A549 (cell line): ENCODE results near the gene FAM20C. TPM values are rescaled to one million over a fixed set of nuclear protein-coding genes. Genes with fewer than 3 reads are reported as not detected.

Experiments
- ATAC-seq, 2 experiments: fragments of 200-7000 bp in 1 of 2; fragments of >200 bp in 1 of 2; cut with Nextera tagmentation in 1 of 2; cut with Tn5 transposase in 1 of 2; 3 replicates each; pipeline versions ENCODE4 v1.8.0 to v1.9.1; 2018 to 2020; ENCODE audit warnings: mild to moderate bottlenecking in 1 of 2, moderate library complexity in 1 of 2
- CTCF ChIA-PET: fragments of 300-600 bp; sonication (Branson Sonifier 250); formaldehyde crosslinking; extraction: SDS; loops from one replicate; lab custom pipeline; 2021; ENCODE audit warnings: antibody characterized with exemption, inconsistent platforms; lab: Yijun Ruan, JAX
- POLR2A ChIA-PET: fragments of 350-600 bp; formaldehyde crosslinking; extraction: SDS; loops from one replicate; lab custom pipeline; 2021; ENCODE audit warnings: antibody characterized with exemption, inconsistent platforms; lab: Yijun Ruan, JAX
- DNase-seq, 2 experiments: peaks; one replicate each; pipeline versions ENCODE4 v3.0.0 to v3.0.0-alpha.2; 2011 to 2016; ENCODE audit warnings: low read depth in 1 of 2, low spot score in 1 of 2
- FAIRE-seq: peaks from 2 replicates; lab custom pipeline; 2011; peaks lifted over from hg19 to GRCh38; lab: Jason Lieb, UNC
- H3K27ac ChIP-seq, 2 experiments: fragments of >200 bp; sonication (Bioruptor Twin); formaldehyde crosslinking; 3 replicates each; pipeline ENCODE4 v1.5.1; 2016 to 2017
- H3K4me1 ChIP-seq: fragments of >200 bp; sonication (Bioruptor Twin); formaldehyde crosslinking; 3 replicates; pipeline ENCODE4 v1.6.1; 2016
- H3K4me2 ChIP-seq: fragments of >200 bp; sonication (Bioruptor Twin); formaldehyde crosslinking; 3 replicates; pipeline ENCODE4 v1.6.1; 2016
- H3K4me3 ChIP-seq: fragments of >200 bp; sonication (Bioruptor Twin); formaldehyde crosslinking; 3 replicates; pipeline ENCODE4 v1.5.1; 2016
- H3K9me3 ChIP-seq: fragments of >200 bp; sonication (Bioruptor Twin); formaldehyde crosslinking; 3 replicates; pipeline ENCODE4 v1.6.1; 2016
- CBX2 ChIP-seq: fragments of 200-600 bp; sonication (generic); IDR thresholded peaks from 2 replicates; pipeline ENCODE4 v1.6.1; 2016; ENCODE audit warnings: low read depth, mild to moderate bottlenecking, borderline replicate concordance
- CHD2 ChIP-seq: fragments of 150-350 bp; IDR thresholded peaks from 2 replicates; pipeline ENCODE4 v1.6.1; 2014; ENCODE audit warnings: low read length; ENCODE audit not compliant: partially characterized antibody
- CHD4 ChIP-seq: fragments of 200-600 bp; sonication (generic); IDR thresholded peaks from 2 replicates; pipeline ENCODE4 v1.6.1; 2016; ENCODE audit warnings: antibody characterized with exemption, mild to moderate bottlenecking, borderline replicate concordance
- FOSB ChIP-seq: fragments of 250-450 bp; sonication (Bioruptor Pico); IDR thresholded peaks from 2 replicates; pipeline ENCODE4 v1.5.0; 2020; ENCODE audit warnings: mild to moderate bottlenecking, moderate library complexity
- HDAC2 ChIP-seq: fragments of 200-600 bp; sonication (generic); IDR thresholded peaks from 2 replicates; pipeline ENCODE4 v1.6.1; 2016
- HOXA7 ChIP-seq: fragments of 250-450 bp; sonication (Bioruptor Pico); IDR thresholded peaks from 2 replicates; pipeline ENCODE4 v1.5.0; 2020; ENCODE audit warnings: mild to moderate bottlenecking, moderate library complexity
- HOXB13 ChIP-seq: fragments of 250-450 bp; sonication (Bioruptor Pico); IDR thresholded peaks from 2 replicates; pipeline ENCODE4 v1.5.0; 2020; ENCODE audit warnings: low read depth, mild to moderate bottlenecking, moderate library complexity
- HOXB5 ChIP-seq: fragments of 250-450 bp; sonication (Bioruptor Pico); IDR thresholded peaks from 2 replicates; pipeline ENCODE4 v1.5.0; 2020; ENCODE audit warnings: mild to moderate bottlenecking, moderate library complexity
- JUNB ChIP-seq: fragments of >200 bp; sonication (Bioruptor Twin); formaldehyde crosslinking; IDR thresholded peaks from 2 replicates; pipeline ENCODE4 v1.6.1; 2016
- MAFK ChIP-seq: fragments of 450-650 bp; IDR thresholded peaks from 2 replicates; pipeline ENCODE4 v1.6.1; 2014; ENCODE audit not compliant: partially characterized antibody
- NFE2L2 ChIP-seq: fragments of 150-350 bp; conservative IDR thresholded peaks from 2 replicates; pipeline ENCODE4 v1.6.1; 2014; ENCODE audit warnings: low read length
- POLR2A ChIP-seq: IDR thresholded peaks from 2 replicates; pipeline ENCODE4 v1.6.1; 2012; ENCODE audit warnings: mild to moderate bottlenecking, low read length
- RARB ChIP-seq: fragments of 250-450 bp; sonication (Bioruptor Pico); IDR thresholded peaks from 2 replicates; pipeline ENCODE4 v1.8.0; 2021; ENCODE audit warnings: mild to moderate bottlenecking, moderate library complexity
- RCOR1 ChIP-seq: fragments of 150-350 bp; IDR thresholded peaks from 2 replicates; pipeline ENCODE4 v1.6.1; 2014; ENCODE audit warnings: antibody characterized with exemption, low read length, low read depth
- RNF2 ChIP-seq: fragments of 200-600 bp; sonication (generic); IDR thresholded peaks from 2 replicates; pipeline ENCODE4 v1.6.1; 2016; ENCODE audit warnings: low read depth, mild to moderate bottlenecking, antibody characterized with exemption, moderate library complexity, borderline replicate concordance
- SREBF2 ChIP-seq: fragments of 450-650 bp; IDR thresholded peaks from 2 replicates; pipeline ENCODE4 v1.6.1; 2014; ENCODE audit warnings: mild to moderate bottlenecking, moderate library complexity
- ZC3H11A ChIP-seq: fragments of 450-650 bp; IDR thresholded peaks from 2 replicates; pipeline ENCODE4 v1.6.1; 2014; ENCODE audit warnings: antibody characterized with exemption, mild to moderate bottlenecking
- ZNF302 ChIP-seq: fragments of 250-450 bp; sonication (Bioruptor Pico); IDR thresholded peaks from 2 replicates; pipeline ENCODE4 v1.9.0; 2021; ENCODE audit warnings: inconsistent platforms, mild to moderate bottlenecking, moderate library complexity
- ZSCAN20 ChIP-seq: fragments of 250-450 bp; sonication (Bioruptor Pico); IDR thresholded peaks from 2 replicates; pipeline ENCODE4 v1.8.0; 2022; ENCODE audit warnings: mild to moderate bottlenecking, moderate library complexity
- WGBS: methylation state at CpG from one replicate; pipeline ENCODE4 v1.1.6; 2017; ENCODE audit errors: missing lambda C conversion rate; 5-methylcytosine and 5-hydroxymethylcytosine counted together
- polyA plus RNA-seq, 4 experiments: library from polyadenylated mRNA; depleted of rRNA in 3 of 4; stranded (reverse); fragments of >200 nt; fragmentation: RNase III in 1 of 4; extraction: RNeasy Plus Mini Kit Qiagen cat#74134 plus additional on column Dnase treatment in 1 of 4; gene quantifications; 2 replicates in 3 of 4; 3 replicates in 1 of 4; pipeline ENCODE4 v1.2.3, GENCODE V29; 2011 to 2017
- TF ChIP-seq, protein P1 (sequence below): IDR thresholded peaks from 2 replicates; pipeline ENCODE4 v1.6.1; 2012
- TF ChIP-seq, protein P2 (sequence below): fragments of >200 bp; sonication (Bioruptor Twin); formaldehyde crosslinking; IDR thresholded peaks from 2 replicates; pipeline ENCODE4 v1.6.1; 2016
- TF ChIP-seq, protein P3 (sequence below): fragments of 450-650 bp; IDR thresholded peaks from 2 replicates; pipeline ENCODE4 v1.6.1; 2014; ENCODE audit warnings: antibody characterized with exemption
- TF ChIP-seq, protein P4 (sequence below): IDR thresholded peaks from 2 replicates; pipeline ENCODE4 v1.6.1; 2012; ENCODE audit warnings: low read depth, borderline replicate concordance
- TF ChIP-seq, protein P5 (sequence below): fragments of 150-350 bp; IDR thresholded peaks from 2 replicates; pipeline ENCODE4 v1.6.1; 2014; ENCODE audit warnings: low read depth, mild to moderate bottlenecking, low read length
- TF ChIP-seq, protein P6 (sequence below): fragments of >200 bp; sonication (Bioruptor Twin); formaldehyde crosslinking; IDR thresholded peaks from 3 replicates; pipeline ENCODE4 v1.5.1; 2016
- TF ChIP-seq, protein P7 (sequence below): fragments of 250-450 bp; sonication (Bioruptor Pico); IDR thresholded peaks from 2 replicates; pipeline ENCODE4 v1.5.0; 2021; ENCODE audit warnings: mild to moderate bottlenecking, moderate library complexity, borderline replicate concordance

Gene FAM20C
- polyA plus RNA-seq, 2 of the 4 experiments (the other 2 are of a cell fraction) = 5.6 to 20.3 TPM

DNA sequence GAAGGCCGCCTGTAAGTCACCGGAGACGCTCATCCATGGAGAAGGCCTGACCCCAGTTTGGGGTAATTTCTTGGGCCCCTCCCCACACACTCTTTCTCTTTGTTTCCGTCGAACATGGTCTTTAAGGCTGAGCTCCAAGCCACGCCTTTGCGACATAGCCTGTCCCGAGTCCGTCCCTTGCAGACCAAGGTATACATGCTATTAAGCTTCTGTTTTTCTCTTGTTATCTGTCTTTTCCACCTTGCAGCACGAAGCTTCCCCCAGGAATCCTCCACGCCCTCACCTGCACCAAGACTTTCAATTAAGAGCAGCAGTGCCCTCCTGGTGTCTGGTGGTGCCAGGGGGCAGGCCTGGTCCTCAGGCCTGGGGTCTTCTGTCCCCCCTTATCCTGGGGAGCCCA is 4.2 kb upstream of the FAM20C start:
- H3K27ac ChIP-seq = no peak overlapping the region
- H3K4me2 ChIP-seq = no peak overlapping the region
- POLR2A ChIA-PET = no interaction called here
- ATAC-seq = no peak
- WGBS = 87% methylated on average over 11 of the region's 11 CpGs
- DNase-seq = no peak
- H3K4me3 ChIP-seq = no peak overlapping the region
- no peak for FAIRE-seq
- no peaks in the 10 kb centered on the region for H3K9me3 ChIP-seq
- CTCF ChIA-PET = interaction anchor here (1.5 kb wide), 1 partner anchor 124 kb away, joined by 3 read pairs; no protein-coding TSS in a partner anchor
- no peak for TF ChIP-seq ZC3H11A
- TF ChIP-seq CBX2 = no peak
- TF ChIP-seq ZNF302 (CRISPR knock-in tag) = no peak
- no peak for TF ChIP-seq SREBF2
- TF ChIP-seq MAFK = no peak
- no peak for TF ChIP-seq RNF2
- no peak for TF ChIP-seq HDAC2
- TF ChIP-seq RCOR1 = no peak
- TF ChIP-seq HOXA7 (CRISPR knock-in tag) = no peak
- TF ChIP-seq HOXB13 (CRISPR knock-in tag) = no peak
- TF ChIP-seq JUNB = no peak
- TF ChIP-seq, protein P1, sequence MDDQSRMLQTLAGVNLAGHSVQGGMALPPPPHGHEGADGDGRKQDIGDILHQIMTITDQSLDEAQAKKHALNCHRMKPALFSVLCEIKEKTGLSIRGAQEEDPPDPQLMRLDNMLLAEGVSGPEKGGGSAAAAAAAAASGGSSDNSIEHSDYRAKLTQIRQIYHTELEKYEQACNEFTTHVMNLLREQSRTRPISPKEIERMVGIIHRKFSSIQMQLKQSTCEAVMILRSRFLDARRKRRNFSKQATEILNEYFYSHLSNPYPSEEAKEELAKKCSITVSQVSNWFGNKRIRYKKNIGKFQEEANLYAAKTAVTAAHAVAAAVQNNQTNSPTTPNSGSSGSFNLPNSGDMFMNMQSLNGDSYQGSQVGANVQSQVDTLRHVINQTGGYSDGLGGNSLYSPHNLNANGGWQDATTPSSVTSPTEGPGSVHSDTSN = no peak
- TF ChIP-seq CHD2 = no peak
- TF ChIP-seq, protein P2, sequence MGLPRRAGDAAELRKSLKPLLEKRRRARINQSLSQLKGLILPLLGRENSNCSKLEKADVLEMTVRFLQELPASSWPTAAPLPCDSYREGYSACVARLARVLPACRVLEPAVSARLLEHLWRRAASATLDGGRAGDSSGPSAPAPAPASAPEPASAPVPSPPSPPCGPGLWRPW = no peak
- no peak for TF ChIP-seq NFE2L2
- peaks cover 6% of the 10 kb centered on the region; the same call in 2 of the 3 replicates for H3K4me1 ChIP-seq

DNA sequence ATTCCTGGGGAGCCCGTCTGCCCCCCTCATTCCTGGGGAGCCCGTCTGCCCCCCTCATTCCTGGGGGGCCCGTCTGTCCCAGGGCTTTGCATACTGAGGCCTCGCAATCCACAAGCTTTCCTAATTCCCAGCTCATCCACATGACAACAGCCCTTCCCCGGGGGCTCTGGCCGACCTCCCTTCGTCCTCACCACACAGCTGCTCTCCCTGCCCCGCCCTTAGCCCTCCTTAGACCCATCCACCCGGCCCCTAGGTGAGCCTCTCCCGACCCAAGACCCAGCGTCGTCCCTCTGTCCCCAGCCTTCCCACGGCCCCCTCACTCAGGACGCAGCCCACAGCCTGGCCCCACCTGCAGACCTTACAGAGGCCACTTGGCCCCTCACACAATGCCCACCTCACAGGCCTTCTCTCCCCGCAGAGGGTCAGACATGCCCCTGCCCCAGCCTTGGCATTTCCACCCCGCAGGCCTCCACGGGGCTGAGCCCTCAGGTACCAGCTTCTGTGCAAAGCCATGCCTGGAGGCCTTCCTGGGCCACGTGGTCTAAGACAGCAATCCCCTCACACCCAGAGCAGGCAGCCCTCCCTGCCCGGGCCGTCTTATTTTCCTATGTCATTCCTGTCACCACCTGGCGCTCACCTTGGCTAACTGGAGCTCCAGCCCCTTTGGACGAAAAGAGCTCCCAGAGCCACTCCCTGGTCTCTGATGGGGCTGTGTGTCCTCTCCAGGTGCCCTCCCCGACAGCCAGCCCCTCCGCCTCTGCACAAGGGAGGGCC is 3.5 kb upstream of the FAM20C start:
- POLR2A ChIA-PET = no interaction called here
- Histone ChIP-seq H3K27ac (no peak overlapping the region), H3K4me3 (no peak overlapping the region), H3K9me3 (no peaks in the 10 kb centered on the region), H3K4me1 (peaks cover 8% of the 10 kb centered on the region; the same call in 2 of the 3 replicates), H3K4me2 (no peak overlapping the region)
- WGBS = 83% methylated on average over 23 of the region's 24 CpGs
- FAIRE-seq (no peak), ATAC-seq (no peak), DNase-seq (no peak)
- CTCF ChIA-PET = interaction anchor here (1.5 kb wide), 1 partner anchor 125 kb away, joined by 3 read pairs; no protein-coding TSS in a partner anchor
- TF ChIP-seq POLR2A (no peak), HDAC2 (no peak), ZSCAN20 (no peak), RARB (CRISPR knock-in tag) (no peak), FOSB (CRISPR knock-in tag) (no peak), HOXB13 (CRISPR knock-in tag) (no peak)
- TF ChIP-seq, protein P3, sequence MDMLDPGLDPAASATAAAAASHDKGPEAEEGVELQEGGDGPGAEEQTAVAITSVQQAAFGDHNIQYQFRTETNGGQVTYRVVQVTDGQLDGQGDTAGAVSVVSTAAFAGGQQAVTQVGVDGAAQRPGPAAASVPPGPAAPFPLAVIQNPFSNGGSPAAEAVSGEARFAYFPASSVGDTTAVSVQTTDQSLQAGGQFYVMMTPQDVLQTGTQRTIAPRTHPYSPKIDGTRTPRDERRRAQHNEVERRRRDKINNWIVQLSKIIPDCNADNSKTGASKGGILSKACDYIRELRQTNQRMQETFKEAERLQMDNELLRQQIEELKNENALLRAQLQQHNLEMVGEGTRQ = no peak
- TF ChIP-seq, protein P4, sequence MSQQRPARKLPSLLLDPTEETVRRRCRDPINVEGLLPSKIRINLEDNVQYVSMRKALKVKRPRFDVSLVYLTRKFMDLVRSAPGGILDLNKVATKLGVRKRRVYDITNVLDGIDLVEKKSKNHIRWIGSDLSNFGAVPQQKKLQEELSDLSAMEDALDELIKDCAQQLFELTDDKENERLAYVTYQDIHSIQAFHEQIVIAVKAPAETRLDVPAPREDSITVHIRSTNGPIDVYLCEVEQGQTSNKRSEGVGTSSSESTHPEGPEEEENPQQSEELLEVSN = no peak

DNA sequence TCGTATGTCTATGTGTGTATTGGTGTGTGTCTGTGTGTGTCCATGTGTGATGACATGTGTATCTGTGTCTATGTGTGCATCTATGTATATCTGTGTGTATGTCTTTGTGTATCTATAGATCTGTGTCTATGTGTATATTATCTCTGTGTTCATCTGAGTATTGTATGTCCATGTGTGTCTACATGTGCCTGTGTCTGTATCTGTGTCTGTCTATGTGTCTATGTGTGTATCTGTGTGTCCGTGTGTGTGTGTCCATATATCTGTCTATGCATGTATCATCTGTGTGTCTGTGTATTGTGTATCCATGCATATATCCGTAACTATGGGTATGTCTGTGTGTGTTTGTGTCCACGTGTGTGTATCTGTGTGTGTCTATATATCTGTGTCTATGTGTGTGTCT is 2.7 kb upstream of the FAM20C start:
- Histone ChIP-seq H3K4me1 (peaks cover 16% of the 10 kb centered on the region), H3K27ac (no peak overlapping the region), H3K4me3 (no peak overlapping the region), H3K9me3 (no peaks in the 10 kb centered on the region), H3K4me2 (no peak overlapping the region)
- FAIRE-seq = no peak
- 89% methylated on average over 4 of the region's 4 CpGs for WGBS
- CTCF ChIA-PET = interaction anchor here (1.5 kb wide), 1 partner anchor 125 kb away, joined by 3 read pairs; no protein-coding TSS in a partner anchor
- DNase-seq = no peak
- no peak for ATAC-seq
- POLR2A ChIA-PET = no interaction called here
- TF ChIP-seq, protein P5, sequence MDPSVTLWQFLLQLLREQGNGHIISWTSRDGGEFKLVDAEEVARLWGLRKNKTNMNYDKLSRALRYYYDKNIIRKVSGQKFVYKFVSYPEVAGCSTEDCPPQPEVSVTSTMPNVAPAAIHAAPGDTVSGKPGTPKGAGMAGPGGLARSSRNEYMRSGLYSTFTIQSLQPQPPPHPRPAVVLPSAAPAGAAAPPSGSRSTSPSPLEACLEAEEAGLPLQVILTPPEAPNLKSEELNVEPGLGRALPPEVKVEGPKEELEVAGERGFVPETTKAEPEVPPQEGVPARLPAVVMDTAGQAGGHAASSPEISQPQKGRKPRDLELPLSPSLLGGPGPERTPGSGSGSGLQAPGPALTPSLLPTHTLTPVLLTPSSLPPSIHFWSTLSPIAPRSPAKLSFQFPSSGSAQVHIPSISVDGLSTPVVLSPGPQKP = no peak
- TF ChIP-seq, protein P6, sequence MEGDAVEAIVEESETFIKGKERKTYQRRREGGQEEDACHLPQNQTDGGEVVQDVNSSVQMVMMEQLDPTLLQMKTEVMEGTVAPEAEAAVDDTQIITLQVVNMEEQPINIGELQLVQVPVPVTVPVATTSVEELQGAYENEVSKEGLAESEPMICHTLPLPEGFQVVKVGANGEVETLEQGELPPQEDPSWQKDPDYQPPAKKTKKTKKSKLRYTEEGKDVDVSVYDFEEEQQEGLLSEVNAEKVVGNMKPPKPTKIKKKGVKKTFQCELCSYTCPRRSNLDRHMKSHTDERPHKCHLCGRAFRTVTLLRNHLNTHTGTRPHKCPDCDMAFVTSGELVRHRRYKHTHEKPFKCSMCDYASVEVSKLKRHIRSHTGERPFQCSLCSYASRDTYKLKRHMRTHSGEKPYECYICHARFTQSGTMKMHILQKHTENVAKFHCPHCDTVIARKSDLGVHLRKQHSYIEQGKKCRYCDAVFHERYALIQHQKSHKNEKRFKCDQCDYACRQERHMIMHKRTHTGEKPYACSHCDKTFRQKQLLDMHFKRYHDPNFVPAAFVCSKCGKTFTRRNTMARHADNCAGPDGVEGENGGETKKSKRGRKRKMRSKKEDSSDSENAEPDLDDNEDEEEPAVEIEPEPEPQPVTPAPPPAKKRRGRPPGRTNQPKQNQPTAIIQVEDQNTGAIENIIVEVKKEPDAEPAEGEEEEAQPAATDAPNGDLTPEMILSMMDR = no peak
- TF ChIP-seq RNF2 (no peak), ZNF302 (CRISPR knock-in tag) (no peak), CHD4 (no peak), RARB (CRISPR knock-in tag) (no peak), HOXB5 (CRISPR knock-in tag) (no peak)
- TF ChIP-seq, protein P7, sequence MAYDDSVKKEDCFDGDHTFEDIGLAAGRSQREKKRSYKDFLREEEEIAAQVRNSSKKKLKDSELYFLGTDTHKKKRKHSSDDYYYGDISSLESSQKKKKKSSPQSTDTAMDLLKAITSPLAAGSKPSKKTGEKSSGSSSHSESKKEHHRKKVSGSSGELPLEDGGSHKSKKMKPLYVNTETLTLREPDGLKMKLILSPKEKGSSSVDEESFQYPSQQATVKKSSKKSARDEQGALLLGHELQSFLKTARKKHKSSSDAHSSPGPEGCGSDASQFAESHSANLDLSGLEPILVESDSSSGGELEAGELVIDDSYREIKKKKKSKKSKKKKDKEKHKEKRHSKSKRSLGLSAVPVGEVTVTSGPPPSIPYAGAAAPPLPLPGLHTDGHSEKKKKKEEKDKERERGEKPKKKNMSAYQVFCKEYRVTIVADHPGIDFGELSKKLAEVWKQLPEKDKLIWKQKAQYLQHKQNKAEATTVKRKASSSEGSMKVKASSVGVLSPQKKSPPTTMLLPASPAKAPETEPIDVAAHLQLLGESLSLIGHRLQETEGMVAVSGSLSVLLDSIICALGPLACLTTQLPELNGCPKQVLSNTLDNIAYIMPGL (CRISPR knock-in tag) = no peak
